ENCODE data around the gene GCSH.

DNA sequence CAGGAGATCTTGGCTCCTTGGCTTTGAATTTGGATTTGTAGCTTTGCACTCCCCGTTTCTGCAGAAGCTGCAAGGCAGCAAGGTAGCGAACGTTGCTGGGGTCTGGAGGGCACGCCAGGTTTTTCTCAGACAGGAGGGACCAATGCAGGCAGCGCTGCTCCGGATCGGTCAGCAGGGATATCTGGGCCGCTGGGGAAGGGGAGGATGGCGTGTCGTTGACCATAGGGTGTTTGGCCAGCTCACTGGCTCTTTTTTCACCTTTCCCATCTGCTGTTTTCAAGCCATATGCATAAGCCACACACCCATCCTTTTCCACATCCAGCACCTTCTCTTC is 34.9 kb downstream of the GCSH start:
- TF ChIP-seq, protein P1, sequence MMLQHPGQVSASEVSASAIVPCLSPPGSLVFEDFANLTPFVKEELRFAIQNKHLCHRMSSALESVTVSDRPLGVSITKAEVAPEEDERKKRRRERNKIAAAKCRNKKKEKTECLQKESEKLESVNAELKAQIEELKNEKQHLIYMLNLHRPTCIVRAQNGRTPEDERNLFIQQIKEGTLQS (CRISPR knock-in tag; IDR thresholded peaks at IDR 0.05), result no peak
- TF ChIP-seq ZKSCAN8 (CRISPR knock-in tag; IDR thresholded peaks at IDR 0.05; ENCODE audit: borderline replicate concordance) (no peak), ZFP1 (CRISPR knock-in tag; IDR thresholded peaks at IDR 0.05) (no peak), ZBTB42 (CRISPR knock-in tag; IDR thresholded peaks at IDR 0.05) (no peak), POLR2A (IDR thresholded peaks at IDR 0.05; ENCODE audit: insufficient read depth in 1 of 2, low read depth in 2 of 2, low read length in 2 of 2) (no peak), SMARCE1 (IDR thresholded peaks at IDR 0.05; ENCODE audit: borderline replicate concordance) (no peak), ZNF788 (CRISPR knock-in tag; IDR thresholded peaks at IDR 0.05; ENCODE audit: borderline replicate concordance) (no peak)
